Spleen (tissue), 11 donors: ENCODE measurements around the gene ITGB6. TPM values are rescaled to one million over a fixed set of nuclear protein-coding genes. Genes with fewer than 3 reads are reported as not detected.

Experiments used
- DNase-seq: peaks from one replicate; pipeline ENCODE4 v3.0.0-alpha.2; 2020
- H3K27ac ChIP-seq, 8 donors: fragments of 200-600 bp; sonication (generic) in 7 of 8; 1 replicate in 4 of 8; 2 replicates in 4 of 8; pipeline versions ENCODE4 v1.5.0 to v1.8.0; 2016 to 2021; ENCODE audit warnings: inconsistent platforms in 4 of 8, mild to moderate bottlenecking in 4 of 8, moderate library complexity in 1 of 8
- H3K27me3 ChIP-seq, 7 donors: fragments of 200-600 bp; sonication (generic) in 6 of 7; replicated peaks in 1 of 7; 1 replicate in 4 of 7; 2 replicates in 3 of 7; pipeline versions ENCODE4 v1.5.0 to v1.8.0; 2016 to 2021; ENCODE audit warnings: inconsistent platforms in 3 of 7, mild to moderate bottlenecking in 1 of 7
- H3K36me3 ChIP-seq, 6 donors: fragments of 200-600 bp; sonication (generic) in 5 of 6; 1 replicate in 4 of 6; 2 replicates in 2 of 6; pipeline versions ENCODE4 v1.5.0 to v1.8.0; 2016 to 2021; ENCODE audit warnings: inconsistent platforms in 2 of 6
- H3K4me1 ChIP-seq, 6 donors: fragments of 200-600 bp; sonication (generic) in 5 of 6; 1 replicate in 3 of 6; 2 replicates in 3 of 6; pipeline versions ENCODE4 v1.5.0 to v1.8.0; 2016 to 2021; ENCODE audit warnings: inconsistent platforms in 3 of 6
- H3K4me3 ChIP-seq, 8 donors: fragments of 200-600 bp; sonication (generic) in 7 of 8; 1 replicate in 4 of 8; 2 replicates in 4 of 8; pipeline versions ENCODE4 v1.5.0 to v1.8.0; 2016 to 2021; ENCODE audit warnings: inconsistent platforms in 4 of 8, mild to moderate bottlenecking in 4 of 8, moderate library complexity in 2 of 8
- H3K9me3 ChIP-seq, 8 donors: fragments of 200-600 bp; sonication (generic) in 7 of 8; 1 replicate in 4 of 8; 2 replicates in 4 of 8; pipeline versions ENCODE4 v1.5.0 to v1.8.0; 2016 to 2021; ENCODE audit warnings: inconsistent platforms in 4 of 8
- CTCF ChIP-seq, 11 experiments: fragments of 200-600 bp in 7 of 11; fragments of 450-650 bp in 4 of 11; sonication (generic) in 4 of 11; IDR thresholded peaks in 8 of 11; conservative IDR thresholded peaks in 3 of 11; 1 replicate in 7 of 11; 2 replicates in 4 of 11; pipeline versions ENCODE4 v1.4.0 to v1.8.0; 2016 to 2021; ENCODE audit warnings: antibody characterized with exemption in 11 of 11, inconsistent platforms in 4 of 11, mild to moderate bottlenecking in 1 of 11
- POLR2A ChIP-seq, 3 donors: fragments of 450-650 bp; IDR thresholded peaks; one replicate each; pipeline ENCODE4 v1.5.1; 2017; ENCODE audit warnings: antibody characterized with exemption in 3 of 3, mild to moderate bottlenecking in 1 of 3
- POLR2AphosphoS5 ChIP-seq, 3 donors: sonication (generic); formaldehyde crosslinking; IDR thresholded peaks; one replicate each; pipeline ENCODE4 v1.5.1; 2017; ENCODE audit warnings: antibody characterized with exemption in 3 of 3
- WGBS, 5 donors: extraction: QIAGEN DNeasy Blood & Tissue Kit in 3 of 5; methylation state at CpG; one replicate each; pipeline versions ENCODE4 v1.1.5 to v1.1.7; 2013 to 2018; 5-methylcytosine and 5-hydroxymethylcytosine counted together
- intact Hi-C: fragments of 100-400 bp; cut with DNase I; formaldehyde crosslinking; loops from one replicate; pipeline ENCODE4 v1.15.0; 2023; ENCODE audit warnings: low total_unique reads
- polyA plus RNA-seq, 3 donors: library from polyadenylated mRNA; stranded (reverse); fragments of 200-250 nt; gene quantifications; one replicate each; pipeline ENCODE4 v1.2.1, GENCODE V29; 2013
- total RNA-seq, 7 donors: library from RNA; depleted of rRNA in 3 of 7; stranded (reverse); fragments of >200 nt in 3 of 7; fragmentation: NEBNext Ultra II Directional in 4 of 7; extraction: Animal tissue kit (Norgen Biotek cat#: 25700) in 4 of 7; gene quantifications; one replicate each; pipeline versions ENCODE4 v1.1.0 to v1.2.1, GENCODE V29; 2016 to 2021
- donor health status: healthy with polysubstance abuse.
- donor health status: DM: no; HTN: no; CAD: no; lungs with moderate emphysema.
- donor health status: DM: no; HTN: no; CAD: no.
- donor health status: Bipolar disorder and iron deficiency.
- donor health status: healthy.
- donor health status: DM: no; HTN: no; CAD: no.
- donor health status: DM: yes; HTN: yes; CAD: no.

Gene ITGB6
- total and polyA plus RNA-seq, 10 donors, result 0.02 TPM; not detected in 9

GRCh38 chr2:160180172-160180571, 19.9 kb downstream of the ITGB6 start:
- intact Hi-C loops, result no loop called here
- Histone ChIP-seq H3K4me1 (peaks cover 0 to 11% (median 0%) of the 10 kb centered on the region in 6 donors), H3K4me3 (no peak overlapping the region), H3K27me3 (peaks cover 0 to 6% (median 0%) of the 10 kb centered on the region in 7 donors), H3K27ac (no peak overlapping the region), H3K9me3 (no peaks in the 10 kb centered on the region), H3K36me3 (no peaks in the 10 kb centered on the region)
- TF ChIP-seq CTCF (IDR thresholded peaks at IDR 0.05 in 8 of 11, conservative IDR thresholded peaks at IDR 0.05 in 3 of 11), result no peak
- TF ChIP-seq POLR2AphosphoS5 (IDR thresholded peaks at IDR 0.05), result no peak
- TF ChIP-seq POLR2A (IDR thresholded peaks at IDR 0.05), result no peak
- DNase-seq, result no peak

GRCh38 chr2:160175169-160176134, 24.6 kb downstream of the ITGB6 start:
- Histone ChIP-seq H3K4me1 (peaks cover 0 to 5% (median 0%) of the 10 kb centered on the region in 6 donors), H3K27ac (no peak overlapping the region), H3K9me3 (no peaks in the 10 kb centered on the region), H3K27me3 (no peaks in the 10 kb centered on the region), H3K4me3 (no peak overlapping the region), H3K36me3 (no peaks in the 10 kb centered on the region)
- no peak for DNase-seq
- intact Hi-C loops, result no loop called here
- 87 to 94% (median 91%) methylated on average over 8 of the region's 8 CpGs for WGBS, 5 donors
- TF ChIP-seq POLR2AphosphoS5 (IDR thresholded peaks at IDR 0.05) (no peak), CTCF (IDR thresholded peaks at IDR 0.05 in 8 of 11, conservative IDR thresholded peaks at IDR 0.05 in 3 of 11) (no peak), POLR2A (IDR thresholded peaks at IDR 0.05) (no peak)

GRCh38 chr2:160174322-160174721, 25.8 kb downstream of the ITGB6 start:
- TF ChIP-seq POLR2A (IDR thresholded peaks at IDR 0.05) (no peak), CTCF (IDR thresholded peaks at IDR 0.05 in 8 of 11, conservative IDR thresholded peaks at IDR 0.05 in 3 of 11) (no peak), POLR2AphosphoS5 (IDR thresholded peaks at IDR 0.05) (no peak)
- H3K27ac ChIP-seq, result no peak overlapping the region
- peaks cover 0 to 5% (median 0%) of the 10 kb centered on the region in 6 donors for H3K4me1 ChIP-seq
- no peak for DNase-seq
- H3K9me3 ChIP-seq, result no peaks in the 10 kb centered on the region
- H3K36me3 ChIP-seq, result no peaks in the 10 kb centered on the region
- WGBS, 5 donors, result 89 to 96% (median 94%) methylated on average over 3 of the region's 3 CpGs
- H3K27me3 ChIP-seq, result no peaks in the 10 kb centered on the region
- intact Hi-C loops, result no loop called here
- no peak overlapping the region for H3K4me3 ChIP-seq

GRCh38 chr2:160169988-160170387, 30.1 kb downstream of the ITGB6 start:
- no peaks in the 10 kb centered on the region for H3K27me3 ChIP-seq
- H3K4me1 ChIP-seq, result peaks cover 0 to 9% (median 2%) of the 10 kb centered on the region in 6 donors
- no peak for DNase-seq
- no peak overlapping the region for H3K4me3 ChIP-seq
- H3K27ac ChIP-seq, result no peak overlapping the region
- no peaks in the 10 kb centered on the region for H3K36me3 ChIP-seq
- intact Hi-C loops, result no loop called here
- H3K9me3 ChIP-seq, result no peaks in the 10 kb centered on the region
- TF ChIP-seq CTCF (IDR thresholded peaks at IDR 0.05 in 8 of 11, conservative IDR thresholded peaks at IDR 0.05 in 3 of 11) (no peak), POLR2AphosphoS5 (IDR thresholded peaks at IDR 0.05) (no peak), POLR2A (IDR thresholded peaks at IDR 0.05) (no peak)
